Fibroblast of skin of scalp (primary cell): ENCODE data around the gene CMIP.

Experiments
- DNase-seq: peaks from one replicate; pipeline ENCODE4 v3.0.0-alpha.2; 2013

The CMIP gene

DNA sequence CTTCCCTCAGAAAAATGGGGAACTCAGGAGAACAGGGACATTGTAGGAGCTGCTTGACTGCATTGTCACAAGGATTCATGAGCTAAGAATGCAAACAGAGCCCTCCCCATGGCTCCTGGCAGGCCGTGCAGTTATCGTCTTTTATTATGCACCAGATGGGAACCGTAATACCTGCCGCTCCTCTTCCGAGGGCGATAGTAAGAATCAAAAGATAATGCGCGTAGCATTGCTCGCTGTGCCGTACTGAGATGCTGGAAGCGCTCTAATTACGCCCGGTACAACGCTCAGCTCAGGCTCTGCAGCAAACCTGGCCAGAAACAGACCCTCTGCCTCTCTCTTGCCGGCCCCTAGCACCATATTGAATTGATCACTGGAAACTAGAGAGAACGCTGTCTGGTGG lies 247.4 kb downstream of the CMIP start:
- no peak for DNase-seq

GRCh38 chr16:81692571-81692970 lies 248.0 kb downstream of the CMIP start:
- no peak for DNase-seq

DNA sequence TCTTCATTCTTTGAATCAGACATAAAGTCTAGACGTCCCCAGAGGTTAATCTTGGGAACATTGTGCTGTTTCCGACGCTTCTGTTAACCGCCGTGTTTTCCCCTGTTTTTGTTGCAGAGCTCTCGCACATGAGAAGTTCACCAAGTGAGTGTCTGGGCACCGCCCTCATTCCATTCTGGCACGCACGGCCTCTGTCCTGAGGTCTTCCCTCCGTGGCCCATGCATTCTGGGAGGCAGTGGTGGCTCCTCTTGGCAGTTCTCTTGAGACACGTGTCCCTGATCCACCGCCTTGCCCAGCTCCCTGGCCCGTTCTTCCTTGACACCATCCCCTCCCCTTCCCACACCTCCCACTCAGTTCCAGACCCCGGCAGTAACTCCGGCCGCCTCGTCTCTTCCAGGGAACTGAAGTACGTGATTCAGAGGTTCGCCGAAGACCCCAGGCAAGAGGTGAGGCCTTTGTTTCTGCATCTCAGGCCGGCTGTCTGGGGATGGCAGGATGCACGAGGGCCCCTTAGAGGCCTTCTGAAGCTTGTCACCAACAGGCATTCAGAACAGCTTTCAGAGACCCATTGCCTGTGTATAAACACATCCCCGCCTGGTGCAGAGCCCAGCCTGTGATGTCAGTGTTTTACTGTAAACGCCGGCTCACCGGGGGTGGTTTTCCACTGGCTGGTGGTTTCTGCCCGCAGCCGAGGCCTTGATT lies 248.6 kb downstream of the CMIP start:
- peak; percentile 84 for DNase-seq

- DNase-seq: no peak
Measured at GRCh38 chr16:81693744-81694303, 249.2 kb downstream of the CMIP start.

- no peak for DNase-seq
Measured at GRCh38 chr16:81694494-81695280, 250.1 kb downstream of the CMIP start.

DNA sequence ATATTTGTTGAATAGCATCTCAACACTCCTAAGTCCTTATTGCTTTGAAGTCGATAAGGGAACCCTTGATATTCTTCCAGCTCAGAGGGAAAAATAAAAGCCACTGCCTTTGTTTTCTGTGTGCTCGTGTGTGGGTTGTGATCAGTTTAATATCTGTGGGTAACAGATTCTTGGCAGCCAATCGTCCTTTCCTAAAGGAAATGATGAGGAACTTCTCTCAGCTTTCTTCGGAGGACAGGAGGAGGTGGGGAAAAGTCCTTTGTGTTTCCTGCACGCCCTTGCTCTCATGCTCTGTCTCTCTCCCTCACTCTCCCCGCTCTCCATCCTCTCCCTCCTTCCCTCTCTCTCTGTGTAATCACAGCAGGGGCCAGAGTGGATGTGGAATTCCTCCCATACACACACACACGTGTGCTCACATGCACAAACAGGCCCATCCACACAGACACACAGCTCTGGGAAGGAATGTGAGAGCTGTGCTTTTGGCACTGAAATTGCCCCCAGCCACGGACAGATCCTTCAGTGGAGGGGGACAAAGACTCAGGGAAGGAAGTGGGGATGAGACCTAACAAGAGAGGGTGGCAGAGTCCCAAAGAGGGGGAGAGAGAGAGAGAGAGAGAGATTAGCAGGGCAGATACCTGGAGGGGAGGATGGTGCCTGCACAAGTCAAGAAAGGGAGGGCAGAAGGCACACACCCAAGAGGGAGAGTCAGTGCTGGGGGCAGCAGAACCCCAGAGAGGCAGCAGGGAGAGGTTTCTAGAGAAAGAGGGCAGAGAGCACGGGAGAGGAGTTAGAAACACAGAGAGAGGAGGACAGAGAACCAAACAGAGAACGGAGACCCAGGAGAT lies 250.9 kb downstream of the CMIP start:
- DNase-seq: peak; percentile 43

GRCh38 chr16:81696166-81696960 lies 251.8 kb downstream of the CMIP start:
- no peak for DNase-seq

GRCh38 chr16:81696961-81697615 lies 252.5 kb downstream of the CMIP start:
- peak; percentile 53 for DNase-seq

DNA sequence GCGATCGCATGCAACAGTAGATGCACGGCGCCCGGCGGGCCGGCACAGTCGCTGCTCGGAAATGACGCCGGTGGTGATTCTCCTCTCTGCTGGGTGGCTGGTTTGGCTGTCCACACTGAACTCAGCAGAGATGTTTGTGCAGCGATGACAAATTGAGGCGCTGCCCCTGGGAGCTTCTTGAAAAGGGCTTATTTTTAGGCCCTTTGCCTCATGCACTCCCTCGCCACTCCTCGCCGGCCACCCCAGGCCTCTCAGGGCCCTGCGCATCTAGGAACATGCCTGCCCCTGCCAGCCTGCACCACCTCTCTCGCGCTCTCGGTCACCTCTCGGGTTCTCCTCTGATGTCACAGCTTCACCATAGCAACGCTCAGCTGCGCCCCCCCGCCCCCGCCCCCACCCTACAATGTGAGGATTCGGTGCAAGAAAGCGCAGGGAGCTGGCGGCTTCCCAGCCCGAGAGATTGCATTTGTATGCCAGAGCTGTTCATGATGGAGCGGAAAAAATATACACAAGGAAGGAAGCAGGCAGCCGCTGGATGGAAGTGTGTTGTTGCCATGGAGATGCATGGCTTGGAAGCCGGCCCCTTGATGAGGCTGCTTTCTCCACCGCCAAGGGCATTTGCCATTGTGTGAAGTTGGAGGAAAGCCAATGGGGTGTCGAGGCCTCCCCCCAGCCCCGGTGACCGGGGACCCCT lies 253.2 kb downstream of the CMIP start:
- DNase-seq: no peak

DNA sequence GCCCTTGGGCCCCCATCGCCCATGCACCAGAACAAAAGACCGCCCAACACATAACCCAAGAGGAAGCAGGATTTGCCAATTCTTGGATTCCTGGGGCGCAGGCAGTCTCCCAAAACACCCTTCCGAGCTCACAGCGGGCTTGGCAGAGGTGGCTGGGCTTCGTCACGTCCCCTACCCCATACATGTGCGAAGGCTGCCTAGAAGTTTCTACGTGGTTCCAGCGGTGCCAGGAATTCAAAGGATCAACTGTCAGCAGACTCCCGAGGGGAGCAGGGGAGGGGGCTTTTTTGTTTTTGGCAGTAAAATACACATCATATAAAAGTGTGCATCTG lies 253.7 kb downstream of the CMIP start:
- DNase-seq: no peak

- DNase-seq: no peak
Measured at GRCh38 chr16:81699596-81699995, 255.0 kb downstream of the CMIP start.

DNA sequence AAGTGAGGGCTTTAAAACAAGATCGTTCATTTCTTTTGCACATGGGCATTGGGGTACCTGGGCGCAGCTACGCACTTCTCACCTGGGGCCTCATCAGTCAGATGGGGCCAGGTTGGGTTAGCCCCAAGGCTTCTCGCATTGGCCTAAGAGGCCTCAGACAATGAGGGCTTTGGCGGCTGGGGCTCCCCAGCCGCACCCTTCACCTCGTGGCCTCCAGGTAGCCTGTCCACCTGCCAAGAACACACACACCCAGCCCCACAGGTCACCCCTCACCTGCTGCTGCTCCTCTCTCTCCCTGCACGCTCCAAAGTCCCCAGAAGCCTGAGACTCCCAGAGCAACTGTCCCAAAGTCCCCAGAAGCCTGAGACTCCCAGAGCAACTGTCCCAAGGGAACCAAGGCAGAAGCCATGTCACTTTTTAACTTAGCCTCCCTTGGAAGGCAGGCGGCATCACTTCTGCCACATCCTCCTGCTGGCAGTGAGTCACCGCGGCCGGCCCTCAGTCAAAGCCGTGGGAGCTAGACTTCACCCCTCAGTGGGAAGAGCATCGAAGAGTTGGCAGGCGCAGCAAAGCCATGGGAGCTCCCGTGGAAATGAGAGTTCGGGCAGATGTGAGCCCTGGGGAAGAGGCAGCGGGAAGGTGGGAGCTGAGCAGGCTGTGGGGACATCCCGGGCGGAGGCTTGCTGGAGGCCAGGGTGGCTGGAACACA lies 255.6 kb downstream of the CMIP start:
- no peak for DNase-seq

DNA sequence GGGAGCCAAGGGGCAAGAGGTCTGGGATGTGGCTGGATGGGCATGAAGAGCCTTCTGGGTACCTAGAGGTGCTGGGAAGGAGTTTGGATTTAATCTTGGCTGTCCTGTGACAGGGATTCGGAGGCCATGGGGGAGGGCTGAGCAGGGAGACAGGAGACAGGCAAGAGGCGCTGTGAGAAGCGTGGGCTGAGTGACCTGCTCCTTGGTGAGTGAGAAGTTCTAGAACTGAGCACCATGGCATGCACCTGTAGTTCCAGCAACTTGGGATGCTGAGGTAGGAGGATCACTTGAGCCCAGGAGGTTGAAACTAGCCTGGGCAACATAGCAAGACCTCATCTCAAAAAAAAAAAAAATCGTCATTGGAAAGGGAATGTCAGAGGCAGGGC lies 256.2 kb downstream of the CMIP start:
- DNase-seq: no peak

DNA sequence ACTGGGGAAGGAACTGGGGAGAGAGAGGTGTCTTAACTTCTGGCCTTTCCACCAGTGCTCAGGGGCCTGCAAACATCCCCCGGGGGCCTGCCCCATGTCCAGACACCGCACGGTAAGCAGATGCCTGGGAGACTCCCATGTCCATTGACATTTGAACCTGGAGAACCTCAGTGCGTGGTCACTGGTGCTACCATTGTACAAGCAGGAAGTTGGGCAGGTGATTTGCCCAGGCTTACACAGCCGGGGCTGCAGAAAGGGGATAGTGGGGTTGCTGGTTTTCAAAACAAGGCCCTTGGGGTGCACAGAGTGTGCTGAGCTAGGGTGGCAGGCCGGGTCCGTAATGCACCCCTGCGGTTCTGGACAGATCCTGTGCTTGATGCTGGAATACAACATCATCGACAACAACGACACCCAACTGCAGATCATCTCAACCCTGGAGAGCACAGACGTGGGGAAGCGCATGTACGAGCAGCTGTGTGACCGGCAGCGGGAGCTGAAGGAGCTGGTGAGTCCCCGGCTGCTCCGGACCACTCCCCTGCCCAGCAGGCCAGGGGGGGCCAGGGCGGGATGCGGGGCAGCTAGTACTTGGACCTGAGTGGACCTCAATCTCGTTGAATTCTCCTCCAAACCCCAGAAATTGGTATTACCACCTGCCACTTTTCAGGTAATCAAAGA lies 256.8 kb downstream of the CMIP start:
- no peak for DNase-seq

GRCh38 chr16:81702506-81702905 lies 257.9 kb downstream of the CMIP start:
- DNase-seq: no peak

DNA sequence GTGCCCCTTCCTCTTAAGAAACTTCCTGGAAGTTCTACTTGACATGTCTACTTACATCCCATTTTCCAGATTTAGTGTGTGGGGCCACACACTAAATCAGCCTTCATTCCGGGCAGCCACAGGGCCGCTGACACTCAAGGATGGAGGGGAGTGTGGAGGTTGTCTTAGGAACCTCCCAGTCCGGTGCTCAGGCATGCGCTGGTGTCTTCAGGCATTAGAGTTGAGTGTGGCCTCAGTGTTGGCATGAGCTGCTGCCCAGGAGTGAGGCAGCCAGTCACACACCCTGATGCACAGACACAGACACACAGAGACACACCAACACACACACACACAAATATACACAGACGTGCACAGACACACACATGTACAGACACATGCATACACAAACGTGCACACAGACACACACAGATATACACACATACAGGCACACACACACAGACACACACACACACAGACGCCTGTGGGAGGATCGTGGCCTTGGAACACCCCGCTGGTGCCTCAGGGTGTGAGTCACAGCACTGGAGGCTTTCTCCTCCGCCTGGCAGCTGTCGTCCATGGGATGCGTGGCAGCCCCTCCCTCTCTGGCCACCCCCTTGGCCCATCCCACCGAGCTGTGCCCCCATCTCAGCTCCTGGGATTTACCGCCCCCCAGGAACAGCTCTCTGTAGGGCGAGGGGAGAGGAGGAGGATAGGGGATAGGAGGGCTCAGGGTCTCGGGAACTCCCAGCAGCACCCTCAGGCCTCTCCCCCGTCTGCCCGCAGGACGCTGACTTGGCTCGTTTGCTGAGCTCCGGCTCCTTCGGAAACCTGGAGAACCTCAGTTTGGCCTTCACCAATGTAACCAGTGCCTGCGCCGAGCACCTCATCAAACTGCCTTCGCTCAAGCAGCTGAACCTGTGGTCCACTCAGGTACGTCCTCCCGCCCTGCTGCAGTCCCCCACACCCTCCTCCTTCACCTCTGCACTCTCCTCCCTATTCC lies 258.9 kb downstream of the CMIP start:
- peak; percentile 90 for DNase-seq

DNA sequence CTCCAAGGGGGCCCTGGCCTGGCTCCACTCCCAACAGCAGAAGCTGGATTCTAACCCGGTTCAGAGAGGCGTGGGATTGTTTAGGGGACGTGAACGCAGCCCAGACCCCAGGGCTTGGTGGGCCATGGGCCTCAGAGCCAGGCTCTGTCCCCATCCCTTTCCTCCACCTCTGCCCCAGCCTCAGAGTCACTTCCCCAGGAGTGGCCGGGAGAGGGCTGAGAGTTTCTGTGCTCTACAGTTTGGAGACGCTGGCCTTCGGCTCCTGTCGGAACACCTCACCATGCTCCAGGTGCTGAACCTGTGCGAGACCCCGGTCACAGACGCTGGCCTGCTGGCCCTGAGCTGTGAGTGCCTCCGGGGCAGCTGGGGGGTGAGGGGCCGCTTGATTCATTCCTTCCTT lies 260.7 kb downstream of the CMIP start:
- no peak for DNase-seq
